Measurements from ENCODE around the gene ANAPC2.

Gene ANAPC2

DNA sequence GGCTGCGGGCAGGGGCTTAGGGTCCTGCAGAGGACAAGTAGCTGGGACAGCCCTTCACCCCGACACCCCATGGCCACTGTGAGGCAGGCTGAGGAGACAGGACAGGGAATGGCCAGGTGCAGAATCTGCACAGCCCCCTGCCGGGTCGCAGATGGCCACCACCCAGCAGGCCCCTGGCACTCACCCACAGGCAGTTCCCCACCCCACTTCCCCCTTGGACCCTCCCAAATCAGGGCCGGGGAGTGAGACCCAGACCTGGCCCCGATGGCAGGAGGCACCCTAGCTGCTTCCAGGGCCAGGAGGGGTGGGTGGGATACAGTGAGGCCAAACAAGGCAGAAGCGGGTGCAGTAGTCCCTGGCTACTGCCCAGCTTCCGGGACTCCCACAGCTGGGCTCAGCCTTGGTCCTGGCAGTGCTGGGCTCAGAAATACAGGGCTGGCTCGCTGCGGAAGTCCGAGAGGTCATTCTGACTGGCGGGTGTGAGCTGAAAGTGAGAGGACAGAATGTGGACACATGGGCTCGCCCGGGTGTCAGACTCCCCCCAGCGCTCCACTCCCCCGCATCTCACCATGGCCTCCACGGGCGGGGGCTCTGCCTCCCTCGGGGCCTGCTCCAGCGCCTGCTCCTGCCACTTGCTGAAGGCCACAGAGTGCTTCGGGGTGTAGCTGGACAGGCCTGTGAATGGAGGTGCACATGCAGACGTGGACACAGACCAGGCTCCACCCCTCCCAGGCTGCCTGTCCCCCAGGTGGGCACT is 3.5 kb upstream of the ANAPC2 start:
- no peak for DNase-seq

DNA sequence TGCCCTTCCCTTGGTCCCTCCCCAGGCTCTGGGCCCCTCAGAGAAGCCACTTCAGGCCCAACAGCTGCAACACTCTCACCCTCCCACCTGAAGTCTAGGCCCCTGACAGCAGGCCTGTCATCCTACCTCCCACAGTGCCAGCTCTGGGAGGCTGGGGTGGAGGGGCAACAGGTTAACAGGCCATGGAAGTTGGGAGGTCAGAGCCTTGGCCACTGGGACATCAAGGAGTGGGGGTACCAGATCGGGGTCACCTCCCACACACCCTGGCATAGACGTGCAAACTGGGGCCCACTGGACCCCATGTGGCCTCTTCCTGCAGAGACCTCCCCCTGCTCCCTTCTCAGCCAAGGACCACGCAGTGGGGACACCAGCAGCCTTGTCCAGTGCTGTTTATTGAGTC is 2.9 kb upstream of the ANAPC2 start:
- DNase-seq: no peak

DNA sequence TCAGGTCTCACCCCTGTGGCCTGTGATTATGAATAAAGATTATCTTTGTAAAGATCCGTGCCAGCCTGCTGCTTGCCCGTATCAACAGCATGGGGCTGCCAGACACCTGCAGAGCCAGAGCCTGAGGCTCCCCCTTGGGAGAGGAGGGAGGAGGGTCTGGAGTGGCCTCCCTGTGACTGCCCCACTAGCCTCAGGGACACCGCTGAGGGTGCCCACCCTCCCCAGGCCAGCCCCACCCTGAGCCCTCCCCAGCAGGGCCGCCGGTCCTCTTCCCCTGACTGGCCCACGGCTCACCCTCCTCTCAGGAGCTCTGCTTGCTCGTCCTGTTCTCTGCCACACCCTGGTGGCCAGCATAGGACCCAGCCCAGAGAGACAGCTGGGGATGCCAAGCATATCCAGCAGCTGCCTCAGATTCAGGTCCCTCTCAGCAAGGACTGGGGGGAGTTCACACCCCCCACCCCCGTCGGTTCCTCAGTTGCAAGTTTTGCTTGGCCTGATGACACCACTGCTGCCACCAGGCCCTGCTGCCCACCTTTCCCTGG is 2.0 kb upstream of the ANAPC2 start:
- DNase-seq: no peak

DNA sequence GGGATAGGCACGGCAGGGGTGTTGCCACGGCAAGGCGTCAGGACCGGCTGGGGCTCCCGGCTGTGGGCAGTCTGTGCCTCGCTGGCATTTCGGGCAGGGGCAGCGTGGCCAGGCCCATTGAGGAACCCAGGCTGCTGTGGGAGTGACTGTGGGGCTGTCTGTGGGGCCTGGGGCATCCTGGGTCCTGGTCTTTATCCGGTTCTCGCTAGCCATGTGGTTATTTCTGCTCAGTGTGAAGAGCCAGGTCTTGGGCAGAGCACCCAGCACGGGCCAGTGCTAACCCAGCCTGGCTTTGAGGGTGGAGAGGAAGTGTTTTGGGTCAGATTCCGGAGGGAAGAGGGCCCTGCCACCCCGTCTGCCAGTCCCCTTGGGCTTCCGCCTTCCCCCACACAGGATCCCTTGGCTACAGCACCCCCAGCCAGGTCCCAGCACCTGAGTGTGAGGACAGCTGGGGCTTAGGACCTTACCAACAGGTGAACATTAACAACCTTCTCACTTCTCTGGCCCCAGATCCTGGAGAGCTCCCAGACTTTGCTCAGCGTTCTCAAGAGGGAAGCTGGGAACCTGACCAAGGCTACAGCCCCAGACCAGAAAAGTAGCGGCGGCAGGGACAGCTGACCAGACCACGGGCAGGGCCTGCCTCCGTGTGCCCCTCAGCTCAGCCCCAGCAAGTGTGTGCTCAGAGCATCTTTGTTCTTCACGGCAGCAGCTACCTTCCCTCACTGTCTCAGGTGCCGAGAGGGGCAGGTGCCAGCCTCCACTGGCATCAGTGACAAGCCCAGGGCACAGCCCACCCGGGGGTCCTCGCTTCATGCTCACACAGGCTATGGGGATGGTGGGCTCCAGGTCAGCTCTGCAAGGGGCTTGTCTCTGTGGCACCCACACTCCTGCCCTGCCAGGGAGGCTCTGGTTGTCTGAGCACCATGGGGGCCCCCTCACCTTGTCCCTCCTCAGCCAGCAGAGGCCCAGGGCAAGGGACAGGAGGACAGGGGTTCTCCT is 1.2 kb upstream of the ANAPC2 start:
- no peak for DNase-seq

DNA sequence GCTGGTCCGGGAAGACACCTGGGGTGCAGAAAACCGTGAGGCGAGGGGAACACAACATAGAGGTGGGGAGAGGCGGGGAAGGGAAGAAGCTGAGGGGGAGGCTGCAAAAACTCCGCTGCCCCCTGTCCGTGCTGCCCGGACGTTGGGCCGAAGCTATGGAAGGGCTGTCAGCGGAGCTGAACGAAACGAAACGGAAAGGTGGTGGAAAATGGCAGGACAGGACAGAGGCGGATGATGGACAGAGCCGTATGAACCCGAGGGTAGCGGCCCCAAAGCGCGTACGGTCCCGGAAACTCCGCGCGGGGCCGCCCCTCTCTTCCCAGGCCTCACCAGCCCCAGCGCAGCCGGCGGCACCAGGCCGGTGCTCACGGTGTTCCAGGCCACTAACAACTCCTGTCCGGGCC is 272 bp downstream of the ANAPC2 start:
- DNase-seq: no peak

DNA sequence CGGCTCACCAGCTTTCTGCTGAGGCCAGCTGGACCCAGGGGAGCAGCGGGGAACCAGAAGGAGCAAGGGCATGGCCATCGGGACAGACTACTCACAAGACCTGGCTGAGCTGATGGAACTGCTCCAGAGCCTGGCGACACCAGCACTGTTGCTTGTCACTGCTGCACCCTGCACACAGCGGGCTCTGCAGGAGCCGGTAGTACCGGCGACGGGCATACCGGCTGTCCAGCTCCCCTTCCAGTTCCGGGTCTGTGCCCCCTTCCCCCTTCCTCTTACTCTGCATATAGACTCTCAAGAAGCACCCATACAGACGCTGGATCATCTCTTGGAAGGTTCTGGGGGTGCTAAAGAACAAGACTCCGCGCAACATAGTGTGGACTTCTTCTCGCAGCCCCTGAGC is 974 bp downstream of the ANAPC2 start:
- DNase-seq: no peak

DNA sequence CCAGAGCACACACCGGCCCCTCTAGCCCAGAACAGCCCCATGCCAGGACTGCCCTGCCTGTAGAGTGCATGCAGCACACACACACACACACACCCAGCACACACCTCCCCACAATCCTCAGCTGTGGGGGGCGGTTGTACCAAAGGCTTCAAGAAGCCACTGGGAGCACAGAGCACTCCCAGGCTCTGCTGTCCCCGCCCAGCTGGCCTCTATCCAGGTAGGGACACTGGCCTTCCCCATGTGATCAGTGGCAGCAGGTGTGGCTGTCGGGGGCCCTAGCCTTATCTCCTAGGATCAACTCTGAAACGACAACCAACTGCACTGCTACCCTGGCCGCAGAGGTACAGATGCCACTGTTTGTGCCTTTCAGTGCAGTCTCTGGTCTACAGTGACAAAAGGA is 2.0 kb downstream of the ANAPC2 start:
- peak; percentile 59 for DNase-seq

DNA sequence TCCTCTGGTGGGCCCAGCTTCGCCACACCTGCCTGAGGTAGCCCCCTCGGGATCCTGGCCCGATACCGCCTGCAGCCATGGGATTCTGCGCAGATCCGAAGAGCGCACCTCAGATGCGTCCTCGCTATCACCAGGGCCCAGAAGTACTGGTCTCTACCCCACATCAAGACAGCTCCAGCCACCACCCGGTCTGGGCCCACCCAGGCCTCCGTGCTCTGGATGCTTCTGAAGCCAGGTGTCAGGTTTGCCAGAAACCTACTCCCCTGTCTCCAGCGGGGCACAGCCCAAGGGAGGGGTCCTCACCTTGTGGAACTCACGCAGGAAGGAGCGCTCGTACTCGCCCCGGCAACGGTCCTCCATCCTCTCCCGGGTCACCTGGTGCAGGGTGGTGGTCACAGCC is 2.4 kb downstream of the ANAPC2 start:
- no peak for DNase-seq

DNA sequence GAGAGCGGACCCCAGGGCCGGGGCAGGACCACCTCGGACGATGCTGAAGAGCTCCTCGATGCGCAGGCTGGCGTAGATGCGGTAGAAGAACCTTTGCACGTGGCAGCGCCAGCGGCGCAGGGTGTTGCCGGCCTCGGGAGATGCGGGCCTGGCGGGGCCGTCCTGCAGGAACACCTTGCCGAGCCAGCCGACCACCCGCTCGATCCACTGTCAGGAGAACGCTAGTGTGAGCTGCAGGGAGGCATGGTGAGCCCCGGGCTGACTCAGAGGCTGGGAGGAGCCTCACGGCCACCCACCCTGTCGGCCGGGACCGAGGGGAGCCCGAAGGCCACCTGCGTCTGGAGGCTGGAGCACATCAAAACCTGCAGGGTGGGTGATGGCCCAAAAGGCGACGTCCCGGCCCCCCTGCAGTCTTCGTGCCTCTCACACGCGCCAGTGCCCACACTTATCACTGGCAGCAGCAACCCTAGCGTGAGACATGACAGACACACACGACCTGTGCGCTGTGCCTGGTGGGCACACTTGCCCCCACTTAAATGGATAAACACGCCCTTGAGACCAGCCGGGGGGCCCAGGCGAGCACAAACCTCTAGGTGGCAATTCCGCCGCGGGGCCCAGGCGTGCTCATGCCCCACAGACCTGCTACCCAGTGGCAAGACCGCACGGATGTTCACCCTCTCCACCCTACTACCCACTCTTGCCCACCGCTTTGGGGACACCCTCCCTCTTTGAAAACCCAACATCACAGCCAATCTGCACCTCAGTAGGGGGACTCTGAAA is 3.3 kb downstream of the ANAPC2 start:
- no peak for DNase-seq

DNA sequence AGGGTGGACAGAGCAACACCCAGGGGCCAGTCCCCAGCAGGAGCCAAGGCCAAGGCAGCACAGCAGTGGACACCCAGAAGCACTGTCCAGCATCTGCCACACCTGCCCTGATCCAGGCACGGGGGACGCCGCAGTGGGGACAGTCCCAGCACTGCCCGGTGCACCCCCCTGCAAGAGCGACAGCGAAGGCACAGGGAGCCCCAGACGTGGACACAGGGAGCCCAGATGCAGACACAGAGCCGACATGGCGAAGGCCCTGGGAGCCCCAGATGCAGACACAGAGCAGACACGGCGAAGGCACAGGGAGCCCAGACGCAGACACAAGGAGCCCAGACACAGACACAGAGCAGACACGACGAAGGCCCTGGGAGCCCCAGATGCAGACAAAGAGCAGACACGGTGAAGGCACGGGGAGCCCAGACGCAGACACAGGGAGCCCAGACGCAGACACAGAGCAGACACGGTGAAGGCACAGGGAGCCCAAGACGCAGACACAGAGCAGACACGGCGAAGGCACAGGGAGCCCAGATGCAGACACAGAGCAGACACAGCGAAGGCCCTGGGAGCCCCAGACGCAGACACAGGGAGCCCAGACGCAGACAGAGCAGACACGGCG is 4.3 kb downstream of the ANAPC2 start:
- no peak for DNase-seq

DNA sequence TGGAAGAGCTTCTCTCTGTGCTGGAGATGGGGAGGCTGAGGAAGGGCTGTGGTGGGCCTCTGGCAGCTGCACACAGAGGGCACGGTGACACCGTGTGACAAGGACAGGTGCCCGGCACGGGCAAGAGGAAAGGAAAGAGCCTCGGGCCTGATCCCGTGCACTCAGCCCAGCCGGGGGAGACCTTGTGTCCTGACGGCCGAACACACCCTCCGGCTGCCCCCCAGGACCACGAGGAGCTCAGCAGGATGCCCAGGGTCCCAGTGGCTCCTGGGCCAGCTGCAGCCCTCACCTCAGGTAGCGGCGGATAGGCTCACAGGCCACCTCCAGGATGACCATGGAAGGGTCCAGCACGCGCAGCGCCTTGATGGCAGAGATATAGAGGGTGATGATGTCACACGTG is 5.5 kb downstream of the ANAPC2 start:
- DNase-seq: no peak

DNA sequence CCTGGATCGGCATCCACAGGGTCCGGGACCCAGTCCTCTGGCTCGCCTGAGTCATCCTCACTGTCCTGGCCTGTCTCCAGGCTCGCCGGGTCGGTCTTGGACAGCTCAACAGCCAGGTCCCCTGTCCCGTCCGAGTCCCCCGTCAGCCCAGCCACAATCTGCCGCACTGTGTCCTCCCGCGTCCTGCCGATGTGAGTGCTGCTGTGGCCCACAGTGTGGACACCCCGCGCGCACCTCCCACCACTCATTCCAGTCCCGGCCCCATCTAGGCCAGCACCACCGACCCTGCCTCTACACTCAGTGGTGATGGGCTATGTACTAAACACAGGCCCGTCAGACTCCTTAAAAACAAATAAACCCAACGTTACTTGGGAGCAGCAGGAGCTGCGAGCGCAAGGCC is 6.7 kb downstream of the ANAPC2 start:
- DNase-seq: no peak

DNA sequence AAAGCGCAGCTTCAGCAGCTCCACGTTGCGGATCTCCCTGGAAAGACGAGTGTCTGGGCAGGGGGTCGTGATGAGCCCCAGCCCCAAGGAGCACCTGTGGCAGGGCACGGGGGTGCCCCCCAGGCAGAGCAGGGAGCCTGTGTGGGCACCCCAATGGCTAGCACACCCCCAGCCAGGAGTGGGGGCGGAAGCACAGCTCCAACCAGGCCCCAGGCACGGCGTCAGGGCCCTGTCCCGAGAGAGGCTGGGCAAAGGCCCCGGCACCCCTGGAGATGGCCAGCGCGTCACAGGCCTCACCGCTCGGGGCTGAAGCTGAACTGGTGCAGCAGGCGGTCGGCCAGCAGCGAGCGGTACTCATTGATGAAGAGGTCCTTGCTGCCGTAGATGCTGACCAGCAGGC is 7.9 kb downstream of the ANAPC2 start:
- no peak for DNase-seq

DNA sequence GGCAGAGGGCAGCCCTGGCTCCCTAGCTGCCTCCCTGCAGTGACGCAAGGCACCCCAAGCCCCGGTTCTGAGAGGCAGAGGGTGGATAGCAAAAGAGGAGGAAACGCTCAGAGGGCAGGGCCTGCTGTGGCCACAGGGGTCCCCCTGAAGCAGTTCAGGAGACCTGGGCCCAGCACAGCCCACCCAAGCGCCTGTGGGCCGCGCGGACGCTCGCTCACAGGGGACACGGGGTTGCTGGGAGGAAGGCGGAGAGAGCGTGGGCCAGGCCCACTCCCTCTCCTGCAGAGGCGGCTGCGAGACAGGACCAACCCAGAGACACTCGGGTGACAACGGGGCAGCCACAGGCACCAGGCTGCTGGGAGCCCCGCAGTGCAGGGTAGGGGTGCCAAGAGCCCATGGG is 8.6 kb downstream of the ANAPC2 start:
- DNase-seq: no peak

DNA sequence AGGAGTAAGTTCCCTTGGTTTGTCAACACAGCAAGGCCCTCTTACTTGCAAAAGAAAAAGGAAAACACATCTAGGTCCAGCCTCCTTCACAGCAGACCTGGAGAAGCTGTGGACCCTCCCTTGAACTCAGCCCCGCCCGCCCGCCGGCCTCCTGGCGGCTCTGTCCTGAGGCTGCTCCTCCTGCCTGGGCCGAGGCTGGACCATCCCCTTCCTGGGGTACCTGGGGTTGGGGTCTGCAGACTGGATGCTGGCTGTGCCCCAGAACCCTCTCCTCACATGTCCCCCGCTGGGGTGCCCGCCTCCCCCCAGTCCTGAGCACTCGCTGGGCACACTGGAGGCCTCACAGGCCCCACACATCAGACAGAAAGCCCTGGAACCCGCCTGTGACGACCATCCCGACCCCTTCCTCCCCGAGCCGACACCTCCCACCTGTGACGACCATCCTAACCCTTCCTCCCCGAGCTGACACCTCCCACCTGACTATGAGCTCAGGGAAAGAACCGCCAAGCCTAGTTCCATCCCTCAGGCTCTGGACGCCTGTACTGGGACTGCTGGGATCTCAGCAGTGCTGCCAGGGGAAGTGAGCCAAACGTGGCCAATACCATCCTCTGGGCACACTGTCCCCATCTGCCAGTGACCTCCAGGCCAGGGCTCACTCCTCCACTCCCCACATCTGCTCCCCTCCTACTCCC is 9.3 kb downstream of the ANAPC2 start:
- no peak for DNase-seq

DNA sequence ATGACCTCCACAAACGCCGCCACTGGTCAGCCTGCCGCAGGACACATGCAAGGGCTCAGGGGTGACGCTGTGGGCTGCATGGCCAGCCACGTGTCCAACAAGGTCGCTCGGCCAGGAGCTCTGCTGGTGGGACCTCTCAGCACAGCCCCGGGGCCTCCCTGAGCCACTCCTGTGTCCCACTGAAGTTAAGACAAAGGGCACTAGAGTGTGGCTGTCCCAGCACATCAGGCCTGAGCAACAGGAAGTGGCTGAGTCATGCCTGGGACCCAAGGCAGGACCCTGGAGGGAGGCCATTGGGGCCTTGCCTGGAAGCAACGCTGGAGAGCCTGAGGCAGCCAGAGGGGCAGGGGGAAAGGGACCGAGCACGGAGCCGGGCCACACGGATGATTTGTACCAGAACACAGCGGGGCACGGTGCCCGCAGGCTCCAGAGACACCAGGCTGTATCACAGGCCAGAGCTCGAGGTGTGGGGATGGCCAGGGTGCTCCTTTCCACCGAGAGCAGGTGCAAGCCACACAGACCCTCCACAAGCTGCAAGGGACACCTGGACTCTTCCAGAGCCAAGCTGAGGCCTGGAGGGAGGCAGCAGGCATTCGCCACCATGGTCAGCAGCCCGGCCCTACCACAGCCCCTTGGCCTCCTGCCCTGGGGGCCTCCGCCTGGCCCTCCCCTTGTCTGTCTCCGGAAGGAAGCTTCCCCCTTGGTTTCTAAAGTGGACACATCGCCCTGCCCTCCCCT is 10.0 kb downstream of the ANAPC2 start:
- no peak for DNase-seq

DNA sequence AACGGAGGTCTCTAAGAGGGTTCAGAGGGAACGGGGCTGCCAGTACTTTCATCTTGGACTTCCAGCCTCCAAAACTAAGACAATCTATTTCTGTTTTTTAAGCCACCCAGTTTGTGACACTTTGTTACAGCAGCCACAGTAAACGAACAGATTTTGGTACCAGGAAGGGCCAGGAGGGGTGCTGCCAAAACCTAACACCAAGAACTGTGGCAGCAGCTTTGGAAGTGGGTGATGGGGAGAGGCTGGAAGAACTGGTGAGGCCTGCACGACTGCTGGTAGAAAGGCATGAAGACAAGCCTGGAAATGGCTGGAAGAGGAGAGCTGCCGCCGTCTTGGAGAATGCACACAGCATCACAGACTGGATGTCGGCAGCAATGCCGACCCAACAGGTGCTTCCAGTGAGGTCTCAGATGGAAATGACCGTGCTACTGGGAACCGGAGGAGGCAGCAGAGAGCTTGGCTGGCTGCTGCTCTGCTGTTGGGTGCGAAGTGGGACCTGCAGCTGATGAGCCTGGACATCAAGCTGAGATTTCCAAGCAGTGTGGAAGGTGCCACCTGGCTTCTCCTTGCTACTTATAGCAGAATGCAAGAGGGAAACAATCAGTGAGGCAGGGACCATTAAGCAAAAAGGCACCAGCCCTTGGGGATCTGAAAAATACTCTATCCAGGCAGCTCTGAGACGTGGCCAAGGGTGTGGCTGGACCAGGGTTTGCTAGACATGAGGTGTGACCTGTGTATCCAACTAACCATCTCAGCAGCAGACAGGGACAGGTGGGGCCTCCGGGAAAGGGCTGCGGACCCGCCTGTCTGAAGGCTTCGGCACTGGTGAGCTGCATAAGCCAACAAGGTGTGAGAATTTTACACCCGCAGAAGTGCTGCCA is 11.8 kb downstream of the ANAPC2 start:
- peak; percentile 49 for DNase-seq

DNA sequence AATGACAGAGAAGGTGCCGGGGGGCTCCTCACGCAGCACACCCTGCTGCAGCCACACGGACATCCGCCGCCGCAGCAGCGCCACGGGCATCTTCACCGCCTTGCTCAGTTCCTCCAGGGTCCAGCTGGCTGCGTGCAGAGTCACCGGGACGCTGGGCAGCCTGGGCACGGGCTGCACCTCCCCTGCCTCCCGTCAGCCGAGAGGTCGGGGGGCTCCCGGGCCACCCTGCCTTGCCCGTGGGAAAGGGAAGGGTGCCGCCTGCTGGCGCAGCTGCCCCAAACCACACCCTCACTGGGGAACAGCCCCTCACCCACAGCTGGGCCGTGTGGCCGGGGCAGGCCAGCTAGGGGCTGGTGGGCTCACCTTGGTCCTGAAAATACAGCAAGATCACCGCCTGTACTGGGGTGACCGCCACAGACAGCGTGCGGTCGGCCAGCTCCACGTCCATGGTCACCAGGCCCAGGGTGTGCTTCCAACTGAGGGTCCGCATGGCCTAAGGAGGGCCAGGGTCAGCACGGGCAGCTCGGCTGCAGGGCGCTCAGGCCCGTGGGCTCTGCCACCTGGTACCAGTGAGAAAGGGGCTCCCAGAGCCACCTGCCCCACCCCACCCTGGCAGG is 12.9 kb downstream of the ANAPC2 start:
- DNase-seq: no peak

DNA sequence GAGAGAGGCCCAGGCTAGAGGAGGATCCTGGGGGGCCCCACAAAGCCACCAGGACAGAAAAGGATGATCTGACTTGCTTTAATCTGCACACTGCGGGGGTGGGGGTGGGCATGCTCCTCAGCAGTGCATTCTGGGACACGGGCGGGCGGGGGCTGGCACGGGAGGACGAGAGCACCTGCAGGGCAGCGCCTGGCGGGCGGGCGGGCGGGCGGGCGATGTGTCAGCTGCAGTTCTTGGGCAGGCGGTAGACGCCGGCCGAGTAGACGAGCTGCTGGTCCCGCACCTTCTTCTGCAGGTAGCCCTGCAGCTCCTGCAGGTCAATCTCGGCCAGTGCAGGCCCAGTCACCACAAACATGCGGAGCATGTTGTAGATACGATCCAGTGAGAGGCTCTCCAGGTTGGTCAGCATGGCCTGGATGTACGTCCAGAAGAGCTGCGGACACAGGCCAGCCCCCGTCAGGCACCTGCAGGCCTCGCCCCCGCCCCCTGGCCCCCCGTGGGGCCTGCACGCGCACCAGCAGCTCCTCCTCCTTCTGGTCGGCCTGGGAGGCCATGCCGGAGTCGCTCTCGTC is 13.6 kb downstream of the ANAPC2 start:
- no peak for DNase-seq

All from hematopoietic multipotent progenitor cell treated with erythropoietin and hydrocortisone succinate and interleukin-3 and kit ligand, for 8 days (in vitro differentiated cells).